Measurements from ENCODE around the gene FHOD1. TPM values are rescaled to one million over a fixed set of nuclear protein-coding genes. Genes with fewer than 3 reads are reported as not detected.
A peak's percentile ranks its signal among the peaks of the same experiment; 100 is the strongest.

Gene FHOD1
- total RNA-seq, 2 experiments from 2014 or later = 94.8 to 99.1 TPM

DNA sequence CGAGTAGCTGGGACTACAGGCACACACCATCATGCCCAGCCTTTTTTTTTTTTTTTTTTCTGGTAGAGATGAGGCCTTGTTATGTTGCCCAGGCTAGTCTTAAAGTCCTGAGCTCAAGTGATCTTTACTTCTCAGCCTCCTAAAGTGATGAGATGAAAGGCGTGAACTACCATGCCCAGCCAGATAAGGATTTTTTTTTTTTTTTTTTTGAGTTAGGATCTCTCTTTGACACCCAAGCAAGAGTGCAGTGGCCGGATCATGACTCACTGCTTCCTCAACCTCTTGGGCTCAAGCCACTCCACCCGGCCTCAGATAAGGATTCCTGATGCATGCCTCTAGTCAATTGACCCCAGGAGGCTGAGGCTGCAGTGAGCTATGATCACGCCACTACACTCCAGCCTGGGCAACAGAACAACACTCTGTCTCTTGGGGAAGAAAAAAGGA is 20.9 kb upstream of the FHOD1 start:
- no peaks in the 10 kb centered on the region for H3K36me3 Mint-ChIP-seq (ENCODE audit: low read depth)
- no peak overlapping the region for H3K27ac Mint-ChIP-seq
- ChIA-PET CTCF (interaction anchor here (0.7 to 1.3 kb wide), 2 partner anchors 56 to 160 kb away, joined by 4 to 5 read pairs; no protein-coding TSS in a partner anchor), POLR2A (interaction anchor here (1.5 kb wide), 1 partner anchor 160 kb away, joined by 3 read pairs; no protein-coding TSS in a partner anchor)
- H3K9me3 Mint-ChIP-seq = no peaks in the 10 kb centered on the region
- no peak overlapping the region for H3K4me3 Mint-ChIP-seq
- DNase-seq = no peak
- H3K4me1 Mint-ChIP-seq = no peaks in the 10 kb centered on the region
- H3K27me3 Mint-ChIP-seq = peaks cover 2% of the 10 kb centered on the region

DNA sequence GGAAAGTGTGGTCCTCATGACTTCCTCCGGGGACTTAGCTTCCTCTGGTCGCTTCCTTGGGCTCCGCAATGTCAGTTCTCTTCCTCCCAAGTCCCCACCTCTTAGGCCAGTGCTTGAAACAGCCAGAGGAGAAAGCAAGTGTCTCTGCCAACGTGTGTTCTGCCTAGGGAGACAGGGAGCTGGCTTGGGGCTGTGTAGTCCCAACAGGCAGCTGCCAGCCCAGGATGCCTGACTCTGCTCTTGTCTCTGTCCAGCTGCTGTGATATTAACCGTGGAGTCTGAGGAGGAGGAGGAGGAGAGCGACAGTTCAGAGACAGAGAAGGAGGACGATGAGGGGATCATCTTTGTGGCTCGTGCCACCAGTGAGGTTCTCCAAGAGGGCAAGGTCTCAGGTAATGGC is 18.6 kb upstream of the FHOD1 start:
- Mint-ChIP-seq H3K9me3 (no peaks in the 10 kb centered on the region), H3K4me3 (no peak overlapping the region), H3K4me1 (no peaks in the 10 kb centered on the region), H3K27ac (no peak overlapping the region), H3K36me3 (ENCODE audit: low read depth) (no peaks in the 10 kb centered on the region), H3K27me3 (peaks cover 9% of the 10 kb centered on the region)
- no peak for DNase-seq
- ChIA-PET CTCF (no interaction called here), POLR2A (interaction anchor here (1.0 to 1.1 kb wide), 2 partner anchors 13 to 20 kb away, joined by 4 read pairs; no protein-coding TSS in a partner anchor)

GRCh38 chr16:67264866-67265265 is 17.6 kb upstream of the FHOD1 start:
- no peaks in the 10 kb centered on the region for H3K9me3 Mint-ChIP-seq
- POLR2A ChIA-PET = interaction anchor here (1.8 kb wide), 1 partner anchor 17 kb away, joined by 6 read pairs; the partner anchor contains the start of genes FHOD1 and SLC9A5
- peaks cover 9% of the 10 kb centered on the region for H3K27me3 Mint-ChIP-seq
- no peak overlapping the region for H3K27ac Mint-ChIP-seq
- CTCF ChIA-PET = interaction anchor here (0.6 to 1.3 kb wide), 3 partner anchors 14 to 306 kb away, joined by 3 read pairs; no protein-coding TSS in a partner anchor
- H3K4me3 Mint-ChIP-seq = no peak overlapping the region
- no peak for DNase-seq
- no peaks in the 10 kb centered on the region for H3K36me3 Mint-ChIP-seq (ENCODE audit: low read depth)
- H3K4me1 Mint-ChIP-seq = no peaks in the 10 kb centered on the region

GRCh38 chr16:67264277-67264676 is 17.0 kb upstream of the FHOD1 start:
- DNase-seq = no peak
- CTCF ChIA-PET = interaction anchor here (0.6 to 1.3 kb wide), 4 partner anchors 14 to 306 kb away, joined by 3 read pairs; no protein-coding TSS in a partner anchor
- Mint-ChIP-seq H3K36me3 (ENCODE audit: low read depth) (no peaks in the 10 kb centered on the region), H3K4me1 (no peaks in the 10 kb centered on the region), H3K27ac (no peak overlapping the region), H3K9me3 (no peaks in the 10 kb centered on the region), H3K4me3 (no peak overlapping the region), H3K27me3 (peaks cover 9% of the 10 kb centered on the region)
- POLR2A ChIA-PET = interaction anchor here (0.7 to 1.8 kb wide), 2 partner anchors 16 to 37 kb away, joined by 3 to 6 read pairs; partner anchors contain the start of genes FHOD1, SLC9A5 and TMEM208

DNA sequence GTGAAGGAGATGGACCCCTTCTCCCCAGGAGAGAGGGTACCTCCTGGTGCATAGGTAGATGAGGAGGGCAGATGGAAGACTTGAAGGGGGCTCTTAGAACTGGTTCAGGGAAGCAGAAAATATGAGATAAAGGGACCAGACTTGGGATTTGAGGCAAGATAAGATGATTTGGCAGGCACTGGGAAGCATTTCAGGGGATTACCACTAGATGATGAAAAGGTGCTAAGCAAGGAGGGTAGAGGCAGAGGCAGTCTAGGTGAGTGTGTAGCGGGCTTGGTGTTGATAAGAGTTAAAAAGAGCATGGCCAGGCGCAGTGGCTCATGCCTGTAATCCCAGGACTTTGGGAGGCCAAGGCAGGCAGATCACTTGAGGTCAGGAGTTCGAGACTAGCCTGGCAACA is 15.9 kb upstream of the FHOD1 start:
- Mint-ChIP-seq H3K4me3 (no peak overlapping the region), H3K27me3 (peaks cover 9% of the 10 kb centered on the region), H3K4me1 (no peaks in the 10 kb centered on the region), H3K9me3 (no peaks in the 10 kb centered on the region), H3K36me3 (ENCODE audit: low read depth) (no peaks in the 10 kb centered on the region), H3K27ac (no peak overlapping the region)
- POLR2A ChIA-PET = interaction anchor here (1.8 kb wide), 1 partner anchor 15 kb away, joined by 6 read pairs; the partner anchor contains the start of genes FHOD1 and SLC9A5
- CTCF ChIA-PET = no interaction called here
- DNase-seq = no peak

DNA sequence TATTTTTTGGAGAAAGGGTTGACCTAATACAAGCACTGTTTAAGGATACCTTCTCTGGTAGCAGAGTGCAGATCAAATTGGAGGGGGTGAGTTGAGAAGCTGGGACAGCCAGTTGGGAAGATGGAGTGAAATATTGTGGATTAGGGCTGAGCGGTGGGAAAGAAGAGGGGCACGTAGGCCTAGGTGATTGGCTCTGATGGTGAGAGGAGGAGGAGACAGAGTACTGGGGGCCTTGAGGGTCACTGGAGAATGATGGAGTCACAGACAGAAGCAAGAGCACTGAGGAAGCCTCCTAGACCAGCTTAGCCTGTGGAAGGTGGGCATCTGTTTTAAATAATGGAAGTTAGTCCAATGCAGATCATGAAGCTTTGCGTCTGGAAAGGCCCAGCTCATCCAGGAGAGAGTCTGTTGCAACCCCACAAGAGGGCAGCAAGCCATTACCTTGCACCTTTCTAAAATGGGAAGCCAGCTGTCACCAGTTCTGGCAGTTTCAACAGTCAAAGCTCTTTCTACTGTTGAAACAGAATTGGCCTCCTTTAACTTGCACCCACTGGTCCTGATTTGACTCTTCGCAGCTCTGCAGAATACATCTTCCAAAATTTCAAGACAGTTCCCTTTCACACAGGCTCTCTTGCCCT is 13.3 kb upstream of the FHOD1 start:
- DNase-seq = peak; percentile 46
- CTCF ChIA-PET = interaction anchor here (0.6 to 1.9 kb wide), 23 partner anchors 11 to 313 kb away, joined by 3 to 16 read pairs (median 4); partner anchors contain the start of genes ATP6V0D1 and SLC9A5
- H3K27ac Mint-ChIP-seq = no peak overlapping the region
- H3K9me3 Mint-ChIP-seq = no peaks in the 10 kb centered on the region
- H3K4me3 Mint-ChIP-seq = no peak overlapping the region
- peaks cover 9% of the 10 kb centered on the region for H3K27me3 Mint-ChIP-seq
- H3K4me1 Mint-ChIP-seq = no peaks in the 10 kb centered on the region
- H3K36me3 Mint-ChIP-seq (ENCODE audit: low read depth) = no peaks in the 10 kb centered on the region
- POLR2A ChIA-PET = interaction anchor here (0.7 to 1.8 kb wide), 3 partner anchors 11 to 51 kb away, joined by 3 to 6 read pairs (median 5); partner anchors contain the start of genes FHOD1 and SLC9A5

DNA sequence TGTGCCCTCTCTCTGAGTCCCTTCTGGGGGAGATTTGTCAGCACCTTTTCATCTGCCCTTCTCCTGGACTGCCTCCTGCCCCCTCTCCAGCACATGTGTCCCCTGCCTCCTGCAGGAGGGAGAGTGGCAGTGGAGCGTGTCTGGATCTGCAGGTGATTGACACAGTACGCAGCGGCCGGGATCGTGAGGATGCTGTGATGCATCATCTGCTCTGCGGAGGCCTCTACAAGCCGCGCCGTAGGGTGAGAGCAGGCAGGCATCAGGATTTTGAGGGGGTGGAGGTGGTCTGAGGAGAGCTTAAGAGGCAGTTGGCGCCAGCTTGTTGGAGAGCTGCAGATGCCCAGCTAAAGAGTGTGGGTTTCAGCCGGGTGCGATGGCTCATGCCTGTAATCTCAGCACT is 12.4 kb upstream of the FHOD1 start:
- H3K27ac Mint-ChIP-seq = no peak overlapping the region
- peaks cover 9% of the 10 kb centered on the region for H3K27me3 Mint-ChIP-seq
- DNase-seq = no peak
- H3K36me3 Mint-ChIP-seq (ENCODE audit: low read depth) = no peaks in the 10 kb centered on the region
- H3K9me3 Mint-ChIP-seq = no peaks in the 10 kb centered on the region
- H3K4me1 Mint-ChIP-seq = no peaks in the 10 kb centered on the region
- H3K4me3 Mint-ChIP-seq = no peak overlapping the region
- CTCF ChIA-PET = interaction anchor here (0.7 to 1.9 kb wide), 10 partner anchors 11 to 242 kb away, joined by 3 to 16 read pairs (median 4); partner anchors contain the start of gene SLC9A5
- POLR2A ChIA-PET = interaction anchor here (0.6 to 1.8 kb wide), 2 partner anchors 10 to 86 kb away, joined by 4 to 6 read pairs; partner anchors contain the start of gene SLC9A5

- POLR2A ChIA-PET = interaction anchor here (0.8 to 1.1 kb wide), 2 partner anchors 12 to 22 kb away, joined by 3 read pairs; no protein-coding TSS in a partner anchor
- CTCF ChIA-PET = interaction anchor here (1.4 kb wide), 1 partner anchor 10 kb away, joined by 5 read pairs; the partner anchor contains the start of gene SLC9A5
- no peak for DNase-seq
- Mint-ChIP-seq H3K27ac (no peak overlapping the region), H3K4me1 (no peaks in the 10 kb centered on the region), H3K27me3 (peaks cover 9% of the 10 kb centered on the region), H3K4me3 (no peak overlapping the region), H3K36me3 (ENCODE audit: low read depth) (no peaks in the 10 kb centered on the region), H3K9me3 (no peaks in the 10 kb centered on the region)
Measured at GRCh38 chr16:67258161-67258835, 11.0 kb upstream of the FHOD1 start.

DNA sequence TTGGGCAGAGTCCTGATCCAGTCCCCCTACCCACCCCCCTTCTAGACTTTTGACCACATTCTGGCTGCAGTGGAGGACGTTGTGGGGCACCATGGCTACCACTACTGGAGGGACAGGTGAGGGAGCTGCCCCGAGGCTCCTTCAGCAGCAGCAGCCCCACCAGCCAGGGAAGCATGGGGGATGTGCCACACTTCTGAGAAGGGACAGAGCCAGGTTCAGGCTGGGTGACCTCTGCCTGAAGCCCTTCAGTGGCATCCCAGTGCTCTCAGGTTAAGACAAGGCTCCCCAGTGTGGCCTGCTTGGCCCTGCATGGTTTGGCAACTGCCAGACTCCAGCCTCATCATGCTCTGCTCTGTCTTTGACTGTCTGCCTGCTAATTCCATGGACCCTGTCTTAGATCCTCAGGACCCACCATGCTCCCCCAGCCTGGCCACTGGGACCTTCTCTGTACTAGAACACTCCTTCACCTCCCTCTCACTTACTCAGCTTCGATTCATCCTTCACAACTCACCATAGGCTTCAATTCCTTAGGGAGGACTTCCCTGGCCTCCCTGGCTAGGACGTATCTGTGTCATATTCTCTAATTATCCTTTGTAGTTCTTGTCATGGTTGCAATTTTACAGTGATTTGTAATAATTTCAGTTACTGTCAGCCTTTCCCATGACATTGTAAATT is 10.3 kb upstream of the FHOD1 start:
- Mint-ChIP-seq H3K36me3 (ENCODE audit: low read depth) (no peaks in the 10 kb centered on the region), H3K4me3 (no peak overlapping the region), H3K27me3 (peaks cover 2% of the 10 kb centered on the region), H3K27ac (no peak overlapping the region), H3K4me1 (no peaks in the 10 kb centered on the region), H3K9me3 (no peaks in the 10 kb centered on the region)
- no peak for DNase-seq
- ChIA-PET CTCF (interaction anchor here (1.4 kb wide), 1 partner anchor 9 kb away, joined by 5 read pairs; the partner anchor contains the start of gene SLC9A5), POLR2A (interaction anchor here (0.8 to 1.1 kb wide), 3 partner anchors 11 to 31 kb away, joined by 3 to 4 read pairs (median 3); partner anchors contain the start of gene TMEM208)

GRCh38 chr16:67256701-67257230 is 9.5 kb upstream of the FHOD1 start:
- CTCF ChIA-PET = no interaction called here
- Mint-ChIP-seq H3K9me3 (no peaks in the 10 kb centered on the region), H3K4me1 (no peaks in the 10 kb centered on the region), H3K27me3 (no peaks in the 10 kb centered on the region), H3K4me3 (no peak overlapping the region), H3K27ac (no peak overlapping the region), H3K36me3 (ENCODE audit: low read depth) (no peaks in the 10 kb centered on the region)
- no peak for DNase-seq
- POLR2A ChIA-PET = interaction anchor here (1.1 kb wide), 1 partner anchor 30 kb away, joined by 4 read pairs; the partner anchor contains the start of gene TMEM208

- CTCF ChIA-PET = no interaction called here
- Mint-ChIP-seq H3K4me3 (no peak overlapping the region), H3K9me3 (no peaks in the 10 kb centered on the region), H3K4me1 (no peaks in the 10 kb centered on the region), H3K27me3 (no peaks in the 10 kb centered on the region), H3K27ac (no peak overlapping the region), H3K36me3 (ENCODE audit: low read depth) (no peaks in the 10 kb centered on the region)
- DNase-seq = no peak
- POLR2A ChIA-PET = no interaction called here
Measured at GRCh38 chr16:67255553-67256221, 8.4 kb upstream of the FHOD1 start.

Measured in activated CD4-positive, alpha-beta memory T cell treated with anti-CD3 and anti-CD28 coated beads, Interleukin-2, amount 10 ng/mL, durations not matched to agents 7 days and 5 days (primary cell).